ENCODE results near the gene TLNRD1.

DNA sequence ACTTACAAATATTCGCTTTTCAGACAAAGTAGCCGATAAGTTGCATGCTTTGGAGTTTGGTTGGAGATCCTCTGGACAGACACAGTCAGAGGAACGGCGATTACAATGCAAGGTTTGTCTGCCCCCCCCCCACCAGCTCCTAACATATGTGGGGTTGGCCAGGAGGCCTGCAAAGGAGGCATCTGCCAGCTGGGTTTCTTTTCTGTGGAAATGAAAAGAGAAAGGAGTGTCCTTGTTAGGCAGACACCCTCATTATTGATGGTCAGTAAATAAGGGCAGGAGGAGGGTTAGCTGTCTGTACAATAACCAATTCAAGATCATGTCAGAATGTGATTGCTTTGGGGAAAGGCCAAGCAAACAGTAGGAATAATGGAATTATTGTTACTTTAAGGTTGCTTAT, 49.1 kb downstream of the TLNRD1 start:
- TF ChIP-seq CTCF (IDR thresholded peaks at IDR 0.05) (no peak), POLR2A (IDR thresholded peaks at IDR 0.05) (no peak)
